SK-N-MC (cell line): ENCODE results near the gene MADD.

Experiments
- EZH2 ChIP-seq: fragments of 200-600 bp; sonication (generic); IDR thresholded peaks from one replicate; pipeline ENCODE4 v1.6.1; 2017; ENCODE audit warnings: antibody characterized with exemption
- FOXP2 ChIP-seq: optimal IDR thresholded peaks from 2 replicates; pipeline ENCODE3; 2011; ENCODE audit warnings: mild to moderate bottlenecking, moderate library complexity; ENCODE audit not compliant: insufficient read depth; ENCODE audit errors: extremely low read length, control extremely low read depth
- POLR2AphosphoS5 ChIP-seq: IDR thresholded peaks from 2 replicates; pipeline ENCODE4 v1.6.1; 2012; ENCODE audit warnings: mild to moderate bottlenecking, low read depth, low read length, borderline replicate concordance

GRCh38 chr11:47376107-47376524 is 106.2 kb downstream of the MADD start:
- TF ChIP-seq POLR2AphosphoS5: no peak
- TF ChIP-seq FOXP2: no peak
- no peak for TF ChIP-seq EZH2
